ENCODE measurements around the gene GCGR.

Gene GCGR

GRCh38 chr17:81845881-81846742 lies 42.2 kb downstream of the GCGR start:
- DNase-seq (ENCODE audit: low read depth in 4 of 4, low spot score in 1 of 4): no peak

- no peak for DNase-seq (ENCODE audit: low read depth in 4 of 4, low spot score in 1 of 4)
Observed at GRCh38 chr17:81846743-81847689, 43.1 kb downstream of the GCGR start.

DNA sequence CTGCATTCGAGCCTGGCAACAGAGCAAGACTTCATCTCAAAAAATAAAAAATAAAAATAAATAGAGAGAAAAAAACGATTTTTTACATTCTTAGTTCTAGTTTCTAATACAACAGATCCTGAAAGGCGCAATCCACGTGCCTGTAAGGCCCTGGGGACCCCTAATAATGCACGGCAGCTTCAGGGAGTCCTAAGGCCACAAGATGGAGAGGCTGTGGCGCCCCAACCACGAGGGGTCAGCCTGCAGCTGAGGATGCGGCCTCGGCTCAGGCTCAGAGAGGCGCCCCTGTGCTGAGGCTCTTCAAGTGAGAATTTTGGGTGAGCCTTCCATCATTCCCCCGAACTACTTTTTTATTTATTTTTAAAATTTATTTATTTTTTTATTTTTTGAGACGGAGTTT lies 45.5 kb downstream of the GCGR start:
- DNase-seq (ENCODE audit: low read depth in 4 of 4, low spot score in 1 of 4): no peak

- DNase-seq (ENCODE audit: low read depth in 4 of 4, low spot score in 1 of 4): no peak
Observed at GRCh38 chr17:81851423-81851822, 47.5 kb downstream of the GCGR start.

- no peak for DNase-seq (ENCODE audit: low read depth in 4 of 4, low spot score in 1 of 4)
Observed at GRCh38 chr17:81852237-81852636, 48.3 kb downstream of the GCGR start.

- DNase-seq (ENCODE audit: low read depth in 4 of 4, low spot score in 1 of 4): no peak
Observed at GRCh38 chr17:81854974-81855774, 51.2 kb downstream of the GCGR start.

GRCh38 chr17:81858170-81858966 lies 54.4 kb downstream of the GCGR start:
- DNase-seq (ENCODE audit: low read depth in 4 of 4, low spot score in 1 of 4): no peak

DNA sequence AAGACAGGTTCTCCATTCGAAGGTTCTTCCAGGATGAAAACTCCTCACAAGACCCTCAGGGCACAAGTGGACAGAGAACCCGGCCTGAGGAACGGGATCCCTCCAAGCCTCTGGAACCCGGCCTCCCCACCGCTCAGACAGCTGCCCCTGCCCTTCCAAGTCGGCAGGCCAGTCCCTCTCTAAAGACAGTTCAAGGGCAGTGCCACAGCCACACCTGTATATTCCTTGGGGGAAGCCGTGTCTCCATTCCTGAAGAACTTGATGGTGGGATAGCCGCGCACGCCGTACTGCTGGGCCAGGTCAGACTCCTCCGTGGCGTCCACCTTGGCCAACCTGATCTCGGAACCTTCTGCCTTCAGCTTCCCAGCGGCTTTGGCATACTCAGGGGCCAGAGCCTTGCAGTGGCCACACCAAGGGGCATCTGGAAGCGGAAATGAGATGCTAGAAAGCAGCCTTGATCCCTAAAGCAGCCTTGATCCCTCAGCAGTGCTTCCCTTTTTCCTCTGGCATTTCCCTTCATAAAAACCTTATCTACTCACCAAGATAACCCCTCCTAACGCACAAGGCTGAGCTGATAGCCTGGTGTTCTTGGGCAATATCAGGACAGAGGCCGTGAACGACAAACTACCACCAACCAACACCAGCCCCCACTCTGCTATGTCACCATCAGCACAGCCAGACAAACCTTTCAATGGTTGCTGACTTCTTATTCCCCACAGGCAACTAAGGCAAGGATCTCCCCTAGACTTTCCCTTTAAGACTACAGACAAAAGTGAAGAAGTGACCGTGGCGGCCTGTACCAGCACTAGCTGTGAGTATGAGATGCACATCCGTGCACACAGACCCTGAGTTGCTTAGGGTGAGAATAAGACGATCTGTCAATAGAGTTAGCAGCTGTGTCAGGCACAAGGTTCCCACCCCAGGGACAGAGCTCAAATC lies 55.3 kb downstream of the GCGR start:
- no peak for DNase-seq (ENCODE audit: low read depth in 4 of 4, low spot score in 1 of 4)

DNA sequence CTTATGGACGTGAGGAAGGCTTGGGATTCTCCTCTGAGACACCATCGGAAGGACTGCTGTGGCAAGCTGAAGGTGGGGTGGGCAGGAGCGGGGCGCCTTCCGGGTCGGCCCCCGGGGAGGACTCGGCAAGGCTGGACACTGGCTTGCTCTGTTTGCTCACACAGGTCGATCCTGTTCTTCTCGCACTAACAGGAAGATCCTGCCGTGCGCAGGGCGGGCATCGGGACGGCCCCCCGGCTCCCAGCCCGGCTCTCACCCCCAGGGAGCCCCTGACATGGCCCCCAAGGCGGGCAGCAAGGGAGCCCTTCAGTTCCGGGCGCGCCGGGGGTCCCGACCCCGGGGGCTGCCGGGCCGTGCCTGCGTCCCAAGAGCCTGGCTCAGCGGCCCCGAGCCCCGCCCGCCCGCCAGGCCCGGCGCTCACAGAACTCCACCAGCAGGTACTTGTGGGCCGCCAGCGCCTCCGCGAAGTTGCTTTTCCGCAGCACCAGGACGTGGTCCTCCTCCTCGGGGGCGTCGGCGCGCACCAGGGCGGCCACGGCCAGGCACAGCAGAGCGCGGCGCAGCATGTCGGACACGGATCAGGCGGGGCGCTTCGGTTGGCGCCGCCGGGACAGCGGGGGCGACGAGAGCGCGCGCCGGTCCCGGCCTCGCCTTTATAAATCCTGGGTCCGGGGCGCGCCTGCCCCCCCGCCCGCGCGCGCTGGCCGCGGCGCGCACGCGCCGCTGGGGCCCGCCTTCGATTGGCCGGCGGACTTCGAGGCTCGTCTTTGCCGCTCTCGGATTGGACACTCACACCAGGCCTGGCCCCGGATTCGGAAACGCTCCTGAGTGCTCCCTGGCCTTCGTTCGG lies 56.2 kb downstream of the GCGR start, which contains the start of gene P4HB:
Gene P4HB (minus strand): TSS at position 630 of the 850 bp plus-strand sequence. CDS start 64 bp downstream, at position 566.
- DNase-seq (ENCODE audit: low read depth in 4 of 4, low spot score in 1 of 4): peak in 2 of 4 experiments; percentile 82 to 91

DNA sequence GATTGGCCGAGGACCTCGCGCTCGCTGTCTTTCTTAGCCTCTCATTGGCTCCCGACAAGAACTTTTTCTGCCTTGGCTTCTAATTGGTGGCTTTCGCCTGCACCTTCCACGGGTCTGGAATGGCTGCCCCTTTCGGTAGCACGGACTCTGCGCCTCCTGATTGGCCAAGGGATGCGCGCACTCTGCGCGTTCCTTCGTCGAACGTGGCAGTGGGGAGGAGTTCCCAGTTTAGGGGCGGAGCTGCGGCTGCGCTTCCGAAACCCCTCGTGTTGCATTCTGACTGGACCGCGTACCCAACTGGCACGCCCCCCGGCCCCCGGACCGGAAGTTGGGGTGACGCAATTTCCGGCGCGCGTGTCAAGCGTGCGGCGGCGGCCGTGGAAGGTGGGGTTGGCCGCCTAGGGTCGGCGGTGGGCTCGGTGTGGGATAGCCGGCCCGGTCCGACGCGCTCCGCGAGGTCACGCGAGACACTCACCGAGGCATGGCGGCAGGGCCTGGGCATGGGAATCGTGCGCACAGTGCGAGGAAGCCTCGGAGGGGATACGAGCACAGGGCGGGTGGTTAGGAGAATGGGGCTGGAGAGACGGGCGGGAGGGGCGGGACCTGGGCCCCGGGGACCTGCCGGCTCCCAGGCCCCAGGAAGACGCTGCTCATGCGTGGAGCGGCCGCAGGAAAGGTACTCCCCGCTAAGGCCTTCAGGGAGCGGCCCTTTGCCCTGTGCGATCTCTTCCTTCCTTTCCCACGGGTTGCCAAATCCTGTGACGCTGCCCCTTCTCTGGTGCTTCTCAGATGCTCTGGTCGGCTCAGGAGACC lies 57.0 kb downstream of the GCGR start:
- DNase-seq (ENCODE audit: low read depth in 4 of 4, low spot score in 1 of 4): peak; percentile 98 to 99 (median 98)

DNA sequence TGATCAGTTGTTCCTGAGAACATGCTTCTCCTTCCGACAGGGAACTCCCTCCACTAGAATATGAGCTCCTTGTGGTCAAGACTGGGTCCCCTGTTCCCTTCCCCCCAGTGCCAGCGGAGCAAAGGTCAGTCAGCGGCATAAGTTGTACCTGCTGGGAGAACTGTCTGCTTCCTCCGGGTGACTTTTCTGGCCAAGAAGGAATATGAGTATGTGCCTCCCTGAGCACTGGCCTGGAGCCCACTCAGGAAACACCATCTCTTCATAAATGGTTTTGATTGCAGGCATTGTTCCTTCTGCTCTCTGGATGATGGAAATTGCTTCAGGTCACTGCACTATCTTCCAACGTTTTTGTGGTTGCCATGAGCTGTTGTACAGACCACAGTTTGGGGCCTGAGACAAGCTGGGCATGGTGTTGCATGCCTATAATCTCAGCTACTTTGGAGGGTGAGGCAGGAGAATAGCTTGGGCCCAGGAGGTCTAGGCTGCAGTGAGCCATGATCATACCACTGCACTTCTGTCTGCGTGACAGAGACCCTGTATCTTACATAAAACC lies 59.2 kb downstream of the GCGR start:
- DNase-seq (ENCODE audit: low read depth in 4 of 4, low spot score in 1 of 4): no peak
